ENCODE measurements around the gene FBH1. TPM values are rescaled to one million over a fixed set of nuclear protein-coding genes. Genes with fewer than 3 reads are reported as not detected.
"Not testable (repeated sequence)": the region's sequence is repeated elsewhere in the genome, so short reads cannot be mapped to it uniquely, and the experiment has no call there.

Gene FBH1
- total RNA-seq, 2 donors from 2014 or later: 30.9 to 63.6 TPM

DNA sequence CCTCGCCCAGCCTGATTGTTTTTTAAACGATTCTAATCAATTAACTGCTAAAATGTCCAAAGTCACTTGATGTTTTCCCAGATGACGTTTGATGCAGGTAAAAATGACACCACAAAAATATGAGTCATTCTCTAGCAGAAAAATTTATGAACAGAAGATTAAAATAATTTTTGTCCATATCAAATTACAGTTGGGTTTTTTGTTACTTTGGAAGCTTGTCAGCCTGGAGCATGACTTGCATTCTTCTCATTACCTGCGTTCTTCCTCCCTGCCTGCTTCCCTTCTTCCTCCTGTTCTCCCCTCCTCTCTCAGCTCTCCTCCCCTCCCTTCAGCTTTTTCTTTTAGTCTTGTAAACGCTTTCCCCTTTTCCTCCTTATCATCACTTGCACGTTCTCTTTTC is 68.6 kb downstream of the FBH1 start:
- Histone ChIP-seq H3K4me1 (peaks cover 7% of the 10 kb centered on the region), H3K27ac (no peak overlapping the region), H3K36me3 (replicated peaks in 1 of 2; ENCODE audit: insufficient read depth in 1 of 2, low read depth in 2 of 2) (peaks cover 0 to 11% of the 10 kb centered on the region in 2 donors), H3K9me3 (no peaks in the 10 kb centered on the region), H3K27me3 (no peaks in the 10 kb centered on the region), H3K4me3 (no peak overlapping the region)
- no peak for DNase-seq
- ATAC-seq: no peak
- intact Hi-C loops (cut with DNase I): no loop called here
- TF ChIP-seq, protein P1, sequence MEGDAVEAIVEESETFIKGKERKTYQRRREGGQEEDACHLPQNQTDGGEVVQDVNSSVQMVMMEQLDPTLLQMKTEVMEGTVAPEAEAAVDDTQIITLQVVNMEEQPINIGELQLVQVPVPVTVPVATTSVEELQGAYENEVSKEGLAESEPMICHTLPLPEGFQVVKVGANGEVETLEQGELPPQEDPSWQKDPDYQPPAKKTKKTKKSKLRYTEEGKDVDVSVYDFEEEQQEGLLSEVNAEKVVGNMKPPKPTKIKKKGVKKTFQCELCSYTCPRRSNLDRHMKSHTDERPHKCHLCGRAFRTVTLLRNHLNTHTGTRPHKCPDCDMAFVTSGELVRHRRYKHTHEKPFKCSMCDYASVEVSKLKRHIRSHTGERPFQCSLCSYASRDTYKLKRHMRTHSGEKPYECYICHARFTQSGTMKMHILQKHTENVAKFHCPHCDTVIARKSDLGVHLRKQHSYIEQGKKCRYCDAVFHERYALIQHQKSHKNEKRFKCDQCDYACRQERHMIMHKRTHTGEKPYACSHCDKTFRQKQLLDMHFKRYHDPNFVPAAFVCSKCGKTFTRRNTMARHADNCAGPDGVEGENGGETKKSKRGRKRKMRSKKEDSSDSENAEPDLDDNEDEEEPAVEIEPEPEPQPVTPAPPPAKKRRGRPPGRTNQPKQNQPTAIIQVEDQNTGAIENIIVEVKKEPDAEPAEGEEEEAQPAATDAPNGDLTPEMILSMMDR (IDR thresholded peaks at IDR 0.05): no peak
- no peak for TF ChIP-seq POLR2A (IDR thresholded peaks at IDR 0.05)
- WGBS, 2 donors: 71 to 77% methylated on average over 6 of the region's 6 CpGs

DNA sequence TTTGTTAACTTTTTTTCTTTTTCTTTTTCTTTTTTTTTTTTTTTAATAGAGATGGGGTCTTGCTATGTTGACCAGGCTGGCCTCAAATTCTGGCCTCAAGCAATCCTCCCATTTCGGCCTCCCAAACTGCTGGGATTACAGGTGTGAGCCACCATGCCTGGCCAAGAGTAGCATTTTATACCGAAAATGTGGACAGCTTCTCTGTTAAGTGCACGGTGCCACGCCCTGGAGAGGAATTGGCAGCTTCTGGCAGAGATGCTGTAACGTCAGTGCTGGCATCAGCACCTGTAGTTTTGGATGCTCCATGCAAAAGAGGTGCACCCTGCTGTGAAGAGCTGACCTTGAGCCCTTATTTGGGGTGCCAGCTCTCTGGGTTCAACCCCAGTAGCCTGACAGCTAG is 69.1 kb downstream of the FBH1 start:
- DNase-seq (peak in 1 of 4 donors; percentile 8), ATAC-seq (no peak)
- no peak overlapping the region for H3K27ac ChIP-seq
- WGBS, 2 donors: 93% methylated on average over 3 to 5 of the region's 5 CpGs
- no peaks in the 10 kb centered on the region for H3K27me3 ChIP-seq
- peaks cover 7% of the 10 kb centered on the region for H3K4me1 ChIP-seq
- no peaks in the 10 kb centered on the region for H3K9me3 ChIP-seq
- no peak overlapping the region for H3K4me3 ChIP-seq
- intact Hi-C loops (cut with DNase I): no loop called here
- peaks cover 0 to 11% of the 10 kb centered on the region in 2 donors for H3K36me3 ChIP-seq (replicated peaks in 1 of 2; ENCODE audit: insufficient read depth in 1 of 2, low read depth in 2 of 2)
- TF ChIP-seq, protein P1 (IDR thresholded peaks at IDR 0.05): no peak
- no peak for TF ChIP-seq POLR2A (IDR thresholded peaks at IDR 0.05)

DNA sequence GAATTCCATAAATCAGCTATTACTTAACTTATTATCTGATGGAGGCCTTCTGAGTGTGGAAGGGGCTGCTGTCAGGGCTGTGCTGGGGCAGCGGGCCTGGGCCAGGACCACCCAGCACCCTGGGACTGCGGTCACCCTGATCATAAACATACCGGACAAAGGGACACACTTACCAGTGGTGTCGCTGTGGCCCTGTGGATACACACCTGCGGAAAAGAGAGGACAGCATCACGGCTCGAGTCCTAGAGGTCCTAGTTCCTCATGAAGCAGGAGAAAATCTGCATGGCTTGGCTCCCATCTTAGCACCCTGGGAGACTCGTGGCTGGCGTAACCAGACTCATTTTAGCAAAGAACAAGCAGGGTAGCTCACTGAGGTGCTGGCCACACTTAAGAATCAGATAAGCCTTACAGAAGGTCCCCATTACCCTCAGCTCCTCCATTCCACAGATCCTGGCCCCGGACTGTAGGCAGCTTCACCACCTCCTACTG is 69.6 kb downstream of the FBH1 start:
- no peaks in the 10 kb centered on the region for H3K27me3 ChIP-seq
- peaks cover 0 to 11% of the 10 kb centered on the region in 2 donors for H3K36me3 ChIP-seq (replicated peaks in 1 of 2; ENCODE audit: insufficient read depth in 1 of 2, low read depth in 2 of 2)
- H3K9me3 ChIP-seq: no peaks in the 10 kb centered on the region
- peaks cover 11% of the 10 kb centered on the region for H3K4me1 ChIP-seq
- TF ChIP-seq POLR2A (IDR thresholded peaks at IDR 0.05): no peak
- TF ChIP-seq, protein P1 (IDR thresholded peaks at IDR 0.05): no peak
- no peak for ATAC-seq
- peak in 1 of 4 donors; percentile 4 for DNase-seq
- no peak overlapping the region for H3K4me3 ChIP-seq
- intact Hi-C loops (cut with DNase I): no loop called here
- 80 to 85% methylated on average over 9 to 10 of the region's 10 CpGs for WGBS, 2 donors
- H3K27ac ChIP-seq: no peak overlapping the region

DNA sequence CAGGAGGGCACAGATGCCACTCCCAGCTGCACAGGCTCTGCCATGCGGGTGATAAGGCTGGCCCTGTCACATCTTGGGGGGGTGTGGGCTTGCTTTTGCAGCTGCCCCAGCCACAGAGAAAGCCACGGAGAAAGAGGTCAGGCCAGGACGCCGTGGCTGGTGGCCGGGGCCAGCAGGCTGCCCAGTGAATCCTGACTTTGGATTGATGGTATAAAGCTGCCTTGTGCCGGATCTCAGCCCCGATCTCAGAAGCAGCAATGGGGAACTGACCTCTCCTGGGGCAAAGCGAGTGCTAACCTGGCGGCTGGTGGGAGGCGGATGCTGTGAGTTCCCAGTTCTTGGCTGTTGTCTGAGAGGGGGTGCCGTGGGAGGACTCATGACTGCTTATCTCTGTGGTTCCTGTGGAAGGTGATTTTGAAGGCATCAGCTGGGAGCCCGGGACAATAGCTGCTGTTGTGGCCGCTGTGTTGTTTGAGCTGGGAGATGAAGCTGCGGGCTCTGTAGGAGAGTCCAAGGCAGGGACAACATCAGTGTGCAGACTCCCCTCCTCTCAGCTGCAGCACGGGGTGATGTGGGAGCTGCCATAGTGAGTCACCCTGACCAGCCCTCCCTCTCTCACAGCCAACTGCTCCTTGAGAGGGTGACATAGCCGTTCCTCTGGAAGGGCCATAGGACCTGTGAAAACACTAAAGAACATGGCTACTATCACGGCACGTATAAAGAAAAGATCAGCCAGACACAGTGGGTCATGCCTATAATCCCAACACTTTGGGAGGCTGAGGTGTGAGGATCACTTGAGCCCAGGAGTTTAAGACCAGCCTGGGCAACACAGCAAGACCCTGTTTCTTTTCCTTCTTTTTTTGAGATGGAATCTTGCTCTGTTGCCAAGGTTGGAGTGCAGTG is 70.3 kb downstream of the FBH1 start:
- no peak overlapping the region for H3K4me3 ChIP-seq
- no peaks in the 10 kb centered on the region for H3K27me3 ChIP-seq
- WGBS, 2 donors: 91 to 98% methylated on average over 8 to 18 of the region's 18 CpGs
- intact Hi-C loops (cut with DNase I): no loop called here
- H3K27ac ChIP-seq: no peak overlapping the region
- peaks cover 18% of the 10 kb centered on the region for H3K4me1 ChIP-seq
- H3K36me3 ChIP-seq (replicated peaks in 1 of 2; ENCODE audit: insufficient read depth in 1 of 2, low read depth in 2 of 2): peaks cover 0 to 11% of the 10 kb centered on the region in 2 donors
- TF ChIP-seq POLR2A (IDR thresholded peaks at IDR 0.05): no peak
- TF ChIP-seq, protein P1 (IDR thresholded peaks at IDR 0.05): no peak
- DNase-seq: peak in 1 of 4 donors; percentile 8
- H3K9me3 ChIP-seq: no peaks in the 10 kb centered on the region
- no peak for ATAC-seq

DNA sequence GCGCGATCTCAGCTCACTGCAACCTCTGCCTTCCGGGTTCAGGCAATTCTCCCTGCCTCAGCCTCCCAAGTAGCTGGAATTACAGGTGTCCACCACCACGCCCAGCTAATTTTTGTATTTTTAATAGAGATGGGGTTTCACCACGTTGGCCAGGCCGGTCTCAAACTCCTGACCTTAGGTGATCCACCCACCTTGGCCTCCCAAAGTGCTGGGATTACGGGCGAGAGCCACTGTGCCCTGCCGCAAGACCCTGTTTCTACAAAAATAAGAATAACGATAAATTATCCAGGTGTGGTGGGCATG is 70.9 kb downstream of the FBH1 start:
- H3K4me3 ChIP-seq; intact Hi-C loops (cut with DNase I); H3K27ac ChIP-seq; H3K9me3 ChIP-seq; ATAC-seq; H3K27me3 ChIP-seq; DNase-seq: not testable (repeated sequence)
- WGBS, 2 donors: 90 to 95% methylated on average over 10 of the region's 10 CpGs
- peaks cover 0 to 11% of the 10 kb centered on the region in 2 donors for H3K36me3 ChIP-seq (replicated peaks in 1 of 2; ENCODE audit: insufficient read depth in 1 of 2, low read depth in 2 of 2)
- H3K4me1 ChIP-seq: peaks cover 18% of the 10 kb centered on the region

Data from body of pancreas (tissue), 4 donors.